AG04449 (cell line): ENCODE measurements around the gene AFM.

ENCODE experiments used
- CTCF ChIA-PET: fragments of 350-600 bp; formaldehyde crosslinking; extraction: SDS; loops from one replicate; lab custom pipeline; 2021; ENCODE audit warnings: antibody characterized with exemption; lab: Yijun Ruan, JAX
- POLR2A ChIA-PET: fragments of 400-600, 350-600 bp; formaldehyde crosslinking; extraction: SDS; loops from one replicate; lab custom pipeline; 2020; ENCODE audit warnings: antibody characterized with exemption, inconsistent platforms; lab: Yijun Ruan, JAX
- DNase-seq: peaks from one replicate; pipeline ENCODE4 v3.0.0-alpha.2; 2010; ENCODE audit warnings: low read depth, low spot score
- H3K4me3 ChIP-seq: 2 replicates; pipeline ENCODE4 v1.5.1; 2011; ENCODE audit warnings: low read depth, mild to moderate bottlenecking, control low read depth, low read length
- CTCF ChIP-seq: IDR thresholded peaks from one replicate; pipeline ENCODE4 v1.5.1; 2011; ENCODE audit warnings: mild to moderate bottlenecking, moderate library complexity, low read length, control low read depth, inconsistent platforms; ENCODE audit not compliant: insufficient read depth; ENCODE audit errors: missing control alignments

AFM gene

GRCh38 chr4:73435984-73436383 is 45.6 kb upstream of the AFM start, which contains the start of gene AFP:
TSS of gene AFP (plus strand) at chr4:73436221. CDS start at chr4:73436263, 42 bp downstream.
- ChIA-PET CTCF (interaction anchor here (3.8 to 5.4 kb wide), 2 partner anchors 11 to 124 kb away, joined by 18 to 53 read pairs; no protein-coding TSS in a partner anchor), POLR2A (no interaction called here)
- TF ChIP-seq CTCF, result no peak
- no peak for DNase-seq
- H3K4me3 ChIP-seq, result no peak within 1 kb of the TSS

- ChIA-PET POLR2A (no interaction called here), CTCF (interaction anchor here (2.4 kb wide), 1 partner anchor 9 kb away, joined by 12 read pairs; no protein-coding TSS in a partner anchor)
- no peak for TF ChIP-seq CTCF
- no peak overlapping the region for H3K4me3 ChIP-seq
- no peak for DNase-seq
Measured at GRCh38 chr4:73436674-73437557, 44.6 kb upstream of the AFM start.

DNA sequence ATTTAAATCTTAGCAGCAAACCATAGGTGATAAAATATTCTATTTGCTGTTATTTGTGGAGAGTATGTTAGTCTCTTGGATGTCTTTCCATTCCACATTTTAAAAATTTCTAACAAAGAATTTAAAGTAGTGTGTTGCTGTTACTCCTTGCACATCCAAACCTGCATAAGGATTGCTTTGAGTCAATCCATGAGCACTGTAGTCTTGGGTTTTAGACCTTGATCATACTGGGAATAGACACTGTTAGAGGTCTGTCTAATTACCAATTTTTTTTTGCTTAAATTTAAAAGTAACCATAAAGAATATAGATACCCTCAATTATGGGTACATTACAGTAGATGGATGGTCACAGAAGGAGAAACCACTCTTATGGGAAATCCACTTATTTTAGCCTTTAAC is 44.0 kb upstream of the AFM start:
- TF ChIP-seq CTCF, result no peak
- H3K4me3 ChIP-seq, result no peak overlapping the region
- ChIA-PET CTCF (interaction anchor here (0.9 to 2.4 kb wide), 2 partner anchors 9 to 97 kb away, joined by 3 to 12 read pairs; no protein-coding TSS in a partner anchor), POLR2A (no interaction called here)
- DNase-seq, result no peak

DNA sequence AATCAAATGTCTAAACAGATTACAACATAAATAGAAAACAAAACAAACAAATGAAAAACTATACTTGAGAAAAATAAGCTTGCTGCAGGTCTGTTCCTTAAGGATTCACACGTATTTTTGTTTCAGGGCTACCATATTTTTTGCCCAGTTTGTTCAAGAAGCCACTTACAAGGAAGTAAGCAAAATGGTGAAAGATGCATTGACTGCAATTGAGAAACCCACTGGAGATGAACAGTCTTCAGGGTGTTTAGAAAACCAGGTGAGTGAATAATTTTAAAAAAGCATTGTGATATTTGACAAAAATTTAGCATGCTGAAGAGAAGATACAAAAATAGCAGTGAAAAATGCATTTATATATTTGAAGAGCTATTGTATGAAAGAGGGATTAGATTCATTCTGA is 43.5 kb upstream of the AFM start:
- ChIA-PET POLR2A (no interaction called here), CTCF (interaction anchor here (0.9 to 2.4 kb wide), 3 partner anchors 8 to 97 kb away, joined by 3 to 12 read pairs (median 5); no protein-coding TSS in a partner anchor)
- no peak overlapping the region for H3K4me3 ChIP-seq
- TF ChIP-seq CTCF, result no peak
- no peak for DNase-seq

- CTCF ChIA-PET, result interaction anchor here (1.4 to 2.4 kb wide), 2 partner anchors 7 to 11 kb away, joined by 5 to 12 read pairs; no protein-coding TSS in a partner anchor
- no peak for DNase-seq
- POLR2A ChIA-PET, result no interaction called here
- no peak for TF ChIP-seq CTCF
- H3K4me3 ChIP-seq, result no peak overlapping the region
Measured at GRCh38 chr4:73438582-73439215, 42.8 kb upstream of the AFM start.

DNA sequence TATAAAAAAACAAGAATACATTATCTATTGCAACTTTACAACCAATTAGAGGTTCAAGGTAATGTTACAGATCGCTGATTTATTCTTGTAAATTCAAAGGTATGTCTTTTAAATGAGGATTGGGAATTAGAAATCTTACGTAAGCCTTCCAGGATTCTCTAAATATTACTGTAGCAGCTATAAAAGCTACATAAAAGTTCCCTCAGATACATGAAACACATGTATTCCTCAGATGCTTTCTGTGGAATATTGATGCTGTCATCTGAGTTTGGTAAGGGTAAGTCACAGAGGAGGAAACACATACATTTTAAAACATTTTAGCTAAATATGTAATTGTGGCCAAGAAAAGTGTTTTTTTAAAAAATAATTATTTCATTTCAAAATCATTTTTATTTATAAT is 42.1 kb upstream of the AFM start:
- ChIA-PET CTCF (interaction anchor here (1.4 kb wide), 1 partner anchor 11 kb away, joined by 5 read pairs; no protein-coding TSS in a partner anchor), POLR2A (no interaction called here)
- no peak for DNase-seq
- no peak overlapping the region for H3K4me3 ChIP-seq
- TF ChIP-seq CTCF, result no peak
